Thyroid gland (tissue), 4 donors: Measurements from ENCODE around the gene ADRA2B.

Source experiments
- POLR2A ChIP-seq, 2 donors: fragments of 450-650 bp; IDR thresholded peaks; one replicate each; pipeline ENCODE4 v1.6.1; 2017; ENCODE audit warnings: antibody characterized with exemption in 2 of 2, mild to moderate bottlenecking in 2 of 2, moderate library complexity in 1 of 2
- TF ChIP-seq, protein P1 (sequence below), 6 experiments: fragments of 200-600 bp in 3 of 6; fragments of 450-650 bp in 3 of 6; sonication (generic) in 3 of 6; IDR thresholded peaks; one replicate each; pipeline ENCODE4 v1.5.1; 2016 to 2019; ENCODE audit warnings: antibody characterized with exemption in 6 of 6, mild to moderate bottlenecking in 2 of 6, inconsistent platforms in 1 of 6, moderate library complexity in 1 of 6

DNA sequence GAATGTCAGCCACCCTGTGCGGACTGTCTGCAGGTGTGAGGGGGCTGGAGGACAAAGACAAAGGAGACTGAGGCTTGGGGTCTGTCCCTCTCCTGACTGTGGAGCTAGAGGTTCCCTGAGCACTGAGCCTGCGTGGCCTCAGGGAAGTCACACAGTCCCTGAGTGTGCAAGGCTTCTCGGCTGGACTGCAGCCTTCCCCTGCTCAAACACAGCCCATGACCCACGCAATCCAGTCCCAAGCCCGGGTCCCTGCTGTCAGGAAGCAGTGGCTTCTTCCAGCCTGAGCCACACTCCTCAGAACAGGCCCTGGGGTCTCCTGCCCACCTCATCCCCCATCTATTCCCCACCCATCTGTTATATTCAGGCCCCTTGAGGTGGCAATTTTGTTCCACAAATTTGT is 19.2 kb upstream of the ADRA2B start:
- TF ChIP-seq, protein P1, sequence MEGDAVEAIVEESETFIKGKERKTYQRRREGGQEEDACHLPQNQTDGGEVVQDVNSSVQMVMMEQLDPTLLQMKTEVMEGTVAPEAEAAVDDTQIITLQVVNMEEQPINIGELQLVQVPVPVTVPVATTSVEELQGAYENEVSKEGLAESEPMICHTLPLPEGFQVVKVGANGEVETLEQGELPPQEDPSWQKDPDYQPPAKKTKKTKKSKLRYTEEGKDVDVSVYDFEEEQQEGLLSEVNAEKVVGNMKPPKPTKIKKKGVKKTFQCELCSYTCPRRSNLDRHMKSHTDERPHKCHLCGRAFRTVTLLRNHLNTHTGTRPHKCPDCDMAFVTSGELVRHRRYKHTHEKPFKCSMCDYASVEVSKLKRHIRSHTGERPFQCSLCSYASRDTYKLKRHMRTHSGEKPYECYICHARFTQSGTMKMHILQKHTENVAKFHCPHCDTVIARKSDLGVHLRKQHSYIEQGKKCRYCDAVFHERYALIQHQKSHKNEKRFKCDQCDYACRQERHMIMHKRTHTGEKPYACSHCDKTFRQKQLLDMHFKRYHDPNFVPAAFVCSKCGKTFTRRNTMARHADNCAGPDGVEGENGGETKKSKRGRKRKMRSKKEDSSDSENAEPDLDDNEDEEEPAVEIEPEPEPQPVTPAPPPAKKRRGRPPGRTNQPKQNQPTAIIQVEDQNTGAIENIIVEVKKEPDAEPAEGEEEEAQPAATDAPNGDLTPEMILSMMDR (IDR thresholded peaks at IDR 0.05): no peak
- TF ChIP-seq POLR2A (IDR thresholded peaks at IDR 0.05): no peak
